Endothelial cell of umbilical vein (primary cell): ENCODE measurements around the gene SSR1.

ENCODE experiments used
- CTCF ChIP-seq, 2 donors: IDR thresholded peaks; 1 replicate in 1 of 2; 2 replicates in 1 of 2; pipeline ENCODE4 v1.5.1; 2011; ENCODE audit warnings: low read length in 2 of 2, mild to moderate bottlenecking in 2 of 2, moderate library complexity in 2 of 2, control low read depth in 1 of 2, inconsistent platforms in 1 of 2, low read depth in 1 of 2; ENCODE audit not compliant: insufficient read depth in 1 of 2; ENCODE audit errors: extremely low read depth in 1 of 2
- EZH2 ChIP-seq: IDR thresholded peaks from 2 replicates; pipeline ENCODE4 v1.6.1; 2012; ENCODE audit warnings: borderline replicate concordance, low read depth, mild to moderate bottlenecking, moderate library complexity, low read length, inconsistent platforms; ENCODE audit not compliant: severe bottlenecking
- GATA2 ChIP-seq: IDR thresholded peaks from 2 replicates; pipeline ENCODE4 v1.7.0; 2011; ENCODE audit warnings: low read depth, mild to moderate bottlenecking, moderate library complexity, mixed read lengths, low read length; ENCODE audit not compliant: insufficient read length, insufficient read depth
- JUN ChIP-seq: IDR thresholded peaks from 2 replicates; pipeline ENCODE4 v1.6.1; 2011; ENCODE audit warnings: borderline replicate concordance, low read depth; ENCODE audit not compliant: insufficient read length, insufficient read depth
- MAX ChIP-seq: IDR thresholded peaks from 2 replicates; pipeline ENCODE4 v1.6.1; 2011; ENCODE audit not compliant: insufficient read depth, insufficient read length
- MYC ChIP-seq: IDR thresholded peaks from one replicate; pipeline ENCODE4 v1.6.1; 2011; ENCODE audit warnings: mild to moderate bottlenecking, low read depth, low read length
- POLR2A ChIP-seq: IDR thresholded peaks from 2 replicates; pipeline ENCODE4 v1.6.1; 2012; ENCODE audit warnings: low read depth, mild to moderate bottlenecking, control low read depth, low read length
- POLR2AphosphoS5 ChIP-seq: IDR thresholded peaks from 2 replicates; pipeline ENCODE4 v1.6.1; 2012; ENCODE audit warnings: low read depth, mild to moderate bottlenecking, control low read depth, low read length, moderate library complexity; ENCODE audit not compliant: insufficient read depth

DNA sequence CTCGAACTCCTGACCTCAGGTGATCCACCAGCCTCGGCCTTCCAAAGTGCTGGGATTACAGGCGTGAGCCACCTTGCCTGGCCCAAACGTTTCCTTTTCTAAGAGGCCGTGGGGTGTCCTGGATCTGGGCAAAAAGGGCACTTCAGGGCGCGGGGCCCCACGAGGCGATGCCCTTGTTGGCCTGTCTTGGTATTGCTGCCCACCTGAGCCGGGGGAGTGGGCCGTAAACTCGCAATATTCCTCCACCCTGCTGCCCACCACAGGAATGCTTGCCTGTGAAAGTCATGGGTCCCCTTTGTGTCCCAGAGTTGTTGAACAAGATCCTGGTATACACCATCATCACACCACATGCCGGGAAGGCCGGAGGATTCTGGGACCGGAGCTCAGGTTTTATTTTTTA, 49.0 kb downstream of the SSR1 start:
- TF ChIP-seq CTCF (IDR thresholded peaks at IDR 0.05; ENCODE audit: extremely low read depth in 1 of 2, insufficient read depth in 1 of 2, low read depth in 1 of 2, low read length in 2 of 2) (no peak), MAX (no peak), GATA2 (no peak), JUN (no peak), MYC (no peak), POLR2AphosphoS5 (no peak), POLR2A (no peak), EZH2 (no peak)
